A673 (cell line): ENCODE data around the gene CGN. TPM values are rescaled to one million over a fixed set of nuclear protein-coding genes. Genes with fewer than 3 reads are reported as not detected.

Experiments
- BruUV-seq: library from RNA; stranded (reverse); fragments of 400-500 nt; replicated peaks from 2 replicates; lab custom pipeline; 2021; lab: Mats Ljungman, UMichigan
- CTCF ChIA-PET: fragments of 300-600 bp; sonication (Branson Sonifier 250); formaldehyde crosslinking; loops from one replicate; lab custom pipeline; 2022; ENCODE audit warnings: antibody characterized with exemption; lab: Charles Lee
- POLR2A ChIA-PET: fragments of 300-600 bp; sonication (Branson Sonifier 250); formaldehyde crosslinking; loops from one replicate; lab custom pipeline; 2022; ENCODE audit warnings: antibody characterized with exemption; ENCODE audit not compliant: low non-redundant PET; lab: Charles Lee
- DNase-seq: peaks from one replicate; pipeline ENCODE4 v3.0.0-alpha.2; 2015; ENCODE audit warnings: low spot score
- H3K27ac ChIP-seq: fragments of 200-600 bp; sonication (generic); 2 replicates; pipeline ENCODE4 v1.5.1; 2016; ENCODE audit warnings: mixed run types, low read depth, mild to moderate bottlenecking, mixed read lengths, antibody characterized with exemption, low read length; ENCODE audit not compliant: poor library complexity, severe bottlenecking
- H3K27me3 ChIP-seq: fragments of 200-600 bp; sonication (generic); replicated peaks from 2 replicates; pipeline ENCODE4 v1.6.1; 2017; ENCODE audit warnings: mixed run types, low read depth, mild to moderate bottlenecking, mixed read lengths, antibody characterized with exemption, low read length; ENCODE audit not compliant: insufficient read depth, poor library complexity
- H3K36me3 ChIP-seq: fragments of 200-600 bp; sonication (generic); 2 replicates; pipeline ENCODE4 v1.6.1; 2016; ENCODE audit warnings: mixed run types, mild to moderate bottlenecking, mixed read lengths, antibody characterized with exemption, low read length; ENCODE audit not compliant: insufficient read depth, poor library complexity, severe bottlenecking
- H3K4me1 ChIP-seq: fragments of 200-600 bp; sonication (generic); 2 replicates; pipeline ENCODE4 v1.6.1; 2017; ENCODE audit warnings: mixed run types, mild to moderate bottlenecking, mixed read lengths, antibody characterized with exemption, low read length; ENCODE audit not compliant: insufficient read depth, poor library complexity, severe bottlenecking
- H3K4me3 ChIP-seq: fragments of 200-600 bp; sonication (generic); 2 replicates; pipeline ENCODE4 v1.5.1; 2016; ENCODE audit warnings: low read depth, mixed run types, mild to moderate bottlenecking, mixed read lengths, low read length; ENCODE audit not compliant: poor library complexity, severe bottlenecking
- H3K9me3 ChIP-seq: fragments of 200-600 bp; sonication (generic); 2 replicates; pipeline ENCODE4 v1.6.1; 2016; ENCODE audit warnings: mixed run types, low read depth, mild to moderate bottlenecking, mixed read lengths, antibody characterized with exemption, low read length; ENCODE audit not compliant: poor library complexity, severe bottlenecking
- EZH2 ChIP-seq: fragments of 200-600 bp; sonication (generic); IDR thresholded peaks from 2 replicates; pipeline ENCODE4 v1.6.1; 2017; ENCODE audit warnings: borderline replicate concordance, low read depth, mild to moderate bottlenecking, mixed read lengths, antibody characterized with exemption, low read length; ENCODE audit not compliant: poor library complexity, severe bottlenecking
- intact Hi-C: fragments of 100-400 bp; cut with micrococcal nuclease; formaldehyde crosslinking; loops from one replicate; pipeline ENCODE4 v1.10.0; 2022; ENCODE audit not compliant: unreplicated experiment
- total RNA-seq: library from RNA; stranded (reverse); gene quantifications from 2 replicates; pipeline ENCODE4 v1.2.3, GENCODE V29; 2021
- TF ChIP-seq, protein P1 (sequence below): fragments of 300-800, 200-600 bp; sonication (generic); conservative IDR thresholded peaks from 2 replicates; pipeline ENCODE4 v1.5.1; 2017; ENCODE audit warnings: low read depth, mild to moderate bottlenecking, antibody characterized with exemption, low read length, moderate library complexity, mixed read lengths

The CGN gene
- total RNA-seq, 1 experiment from 2014 or later = 2.6 TPM

DNA sequence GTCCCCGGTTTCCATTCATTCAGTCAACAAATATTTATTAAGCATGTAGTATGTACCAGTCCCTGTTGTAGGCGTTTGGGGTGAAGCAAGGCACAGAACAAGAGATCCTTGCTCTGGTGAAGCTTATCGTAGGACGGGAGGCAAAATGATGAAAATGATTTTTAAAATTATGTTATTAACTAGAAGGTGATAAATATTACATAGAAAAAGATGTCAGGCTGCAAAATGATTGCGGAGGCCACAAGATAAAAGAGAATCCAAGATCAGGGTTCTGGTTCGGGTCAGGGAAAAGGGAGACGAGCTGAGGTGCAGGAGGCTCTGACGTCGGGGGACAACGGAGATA is 602 bp upstream of the CGN start:
- POLR2A ChIA-PET = interaction anchor here (0.6 kb wide), 2 partner anchors 36 to 110 kb away, joined by 3 read pairs; no protein-coding TSS in a partner anchor
- Histone ChIP-seq H3K4me1 (peaks cover 14% of the 10 kb centered on the region), H3K27ac (peak overlapping the region; percentile 38), H3K9me3 (no peaks in the 10 kb centered on the region), H3K27me3 (no peaks in the 10 kb centered on the region), H3K4me3 (peak overlapping the region; percentile 54), H3K36me3 (no peaks in the 10 kb centered on the region)
- CTCF ChIA-PET = interaction anchor here (0.6 kb wide), 2 partner anchors 67 to 241 kb away, joined by 4 read pairs; no protein-coding TSS in a partner anchor
- BruUV-seq = TSS peak; percentile 95
- intact Hi-C loops = no loop called here
- TF ChIP-seq, protein P1, sequence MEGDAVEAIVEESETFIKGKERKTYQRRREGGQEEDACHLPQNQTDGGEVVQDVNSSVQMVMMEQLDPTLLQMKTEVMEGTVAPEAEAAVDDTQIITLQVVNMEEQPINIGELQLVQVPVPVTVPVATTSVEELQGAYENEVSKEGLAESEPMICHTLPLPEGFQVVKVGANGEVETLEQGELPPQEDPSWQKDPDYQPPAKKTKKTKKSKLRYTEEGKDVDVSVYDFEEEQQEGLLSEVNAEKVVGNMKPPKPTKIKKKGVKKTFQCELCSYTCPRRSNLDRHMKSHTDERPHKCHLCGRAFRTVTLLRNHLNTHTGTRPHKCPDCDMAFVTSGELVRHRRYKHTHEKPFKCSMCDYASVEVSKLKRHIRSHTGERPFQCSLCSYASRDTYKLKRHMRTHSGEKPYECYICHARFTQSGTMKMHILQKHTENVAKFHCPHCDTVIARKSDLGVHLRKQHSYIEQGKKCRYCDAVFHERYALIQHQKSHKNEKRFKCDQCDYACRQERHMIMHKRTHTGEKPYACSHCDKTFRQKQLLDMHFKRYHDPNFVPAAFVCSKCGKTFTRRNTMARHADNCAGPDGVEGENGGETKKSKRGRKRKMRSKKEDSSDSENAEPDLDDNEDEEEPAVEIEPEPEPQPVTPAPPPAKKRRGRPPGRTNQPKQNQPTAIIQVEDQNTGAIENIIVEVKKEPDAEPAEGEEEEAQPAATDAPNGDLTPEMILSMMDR = no peak
- TF ChIP-seq EZH2 = no peak
- no peak for DNase-seq

DNA sequence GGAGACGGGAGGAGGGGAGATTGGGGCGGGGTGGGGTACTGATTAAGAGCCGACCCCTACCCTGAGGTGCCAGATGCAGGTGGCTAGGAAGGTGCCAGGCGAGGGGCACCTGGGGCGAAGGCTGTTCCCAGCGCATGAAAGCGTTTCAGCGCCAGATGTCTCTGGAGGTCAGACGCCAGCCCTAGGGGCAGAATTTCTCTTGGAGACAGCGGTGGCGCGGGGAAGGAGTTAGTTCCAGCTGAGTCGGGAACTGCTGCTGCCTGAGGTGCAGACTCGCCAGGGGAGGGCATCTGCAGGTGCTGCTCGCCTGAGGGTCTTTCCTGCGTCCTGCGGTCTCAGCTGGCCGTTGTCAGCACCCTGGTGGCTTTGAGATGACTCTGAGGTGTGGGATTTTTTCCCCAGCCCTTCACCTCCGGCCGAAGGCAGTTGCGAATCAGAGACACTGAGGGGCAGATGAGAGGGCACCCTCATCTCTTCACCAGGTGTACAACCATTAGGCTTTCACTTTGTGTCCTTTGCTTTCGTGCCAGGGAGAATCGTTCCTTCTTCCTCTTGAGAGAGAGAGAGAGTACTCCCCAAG is 539 bp downstream of the CGN start:
- BruUV-seq = no TSS peak
- intact Hi-C loops = no loop called here
- CTCF ChIA-PET = interaction anchor here (0.5 to 0.7 kb wide), 3 partner anchors 21 to 573 kb away, joined by 3 to 8 read pairs (median 4); no protein-coding TSS in a partner anchor
- Histone ChIP-seq H3K27me3 (no peaks in the 10 kb centered on the region), H3K27ac (no peak overlapping the region), H3K4me1 (peaks cover 14% of the 10 kb centered on the region), H3K36me3 (no peaks in the 10 kb centered on the region), H3K4me3 (peak overlapping the region; percentile 54), H3K9me3 (no peaks in the 10 kb centered on the region)
- POLR2A ChIA-PET = interaction anchor here (0.6 kb wide), 1 partner anchor 449 kb away, joined by 4 read pairs; no protein-coding TSS in a partner anchor
- peak; percentile 38 for DNase-seq
- TF ChIP-seq EZH2 = no peak

DNA sequence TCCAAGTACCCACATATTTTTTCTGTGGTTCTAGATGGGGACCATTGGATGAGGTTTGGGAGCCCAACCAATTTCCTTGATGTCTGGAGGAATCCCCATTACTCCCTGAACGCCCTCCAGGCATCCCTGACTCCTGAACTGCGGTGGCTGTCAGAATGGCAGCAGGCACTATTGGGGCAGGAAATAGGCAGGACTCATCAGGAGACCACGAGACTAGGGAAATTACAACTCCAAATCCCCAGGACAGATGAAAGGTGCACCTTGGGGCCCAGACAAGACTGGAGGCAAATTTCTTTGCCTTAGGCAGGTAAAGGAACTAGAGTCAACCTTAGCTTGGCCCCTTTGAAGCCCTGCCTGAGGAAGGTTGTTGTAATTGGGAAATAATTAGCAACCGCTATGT is 1.1 kb downstream of the CGN start:
- Histone ChIP-seq H3K27ac (no peak overlapping the region), H3K9me3 (no peaks in the 10 kb centered on the region), H3K4me1 (peaks cover 14% of the 10 kb centered on the region), H3K27me3 (no peaks in the 10 kb centered on the region), H3K36me3 (no peaks in the 10 kb centered on the region), H3K4me3 (peak overlapping the region; percentile 54)
- intact Hi-C loops = no loop called here
- POLR2A ChIA-PET = no interaction called here
- DNase-seq = no peak
- BruUV-seq = no TSS peak
- TF ChIP-seq EZH2 = no peak
- TF ChIP-seq, protein P1 = no peak
- CTCF ChIA-PET = no interaction called here
